Measurements from ENCODE around the gene KRT77.

The KRT77 gene

DNA sequence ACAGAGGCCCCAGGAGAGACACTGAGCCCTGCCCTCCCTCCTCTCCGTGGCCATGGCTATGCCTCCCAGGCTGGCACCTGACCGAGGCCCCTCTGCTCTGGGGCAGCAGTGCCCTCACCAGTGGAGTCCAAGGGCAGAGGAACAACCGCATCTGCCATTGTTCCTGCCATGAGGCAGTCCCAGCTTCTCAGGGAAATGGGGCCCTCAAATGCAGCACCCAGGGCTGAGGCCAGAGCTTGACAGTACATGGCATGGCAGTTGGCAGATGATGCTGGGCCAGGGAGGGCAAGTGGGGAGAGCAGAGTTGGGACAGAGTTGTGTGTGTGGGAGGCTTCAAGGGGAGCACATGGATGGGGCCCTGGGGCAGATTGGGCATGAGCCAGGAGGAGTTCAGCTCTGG, 21.1 kb upstream of the KRT77 start:
- TF ChIP-seq, protein P1, sequence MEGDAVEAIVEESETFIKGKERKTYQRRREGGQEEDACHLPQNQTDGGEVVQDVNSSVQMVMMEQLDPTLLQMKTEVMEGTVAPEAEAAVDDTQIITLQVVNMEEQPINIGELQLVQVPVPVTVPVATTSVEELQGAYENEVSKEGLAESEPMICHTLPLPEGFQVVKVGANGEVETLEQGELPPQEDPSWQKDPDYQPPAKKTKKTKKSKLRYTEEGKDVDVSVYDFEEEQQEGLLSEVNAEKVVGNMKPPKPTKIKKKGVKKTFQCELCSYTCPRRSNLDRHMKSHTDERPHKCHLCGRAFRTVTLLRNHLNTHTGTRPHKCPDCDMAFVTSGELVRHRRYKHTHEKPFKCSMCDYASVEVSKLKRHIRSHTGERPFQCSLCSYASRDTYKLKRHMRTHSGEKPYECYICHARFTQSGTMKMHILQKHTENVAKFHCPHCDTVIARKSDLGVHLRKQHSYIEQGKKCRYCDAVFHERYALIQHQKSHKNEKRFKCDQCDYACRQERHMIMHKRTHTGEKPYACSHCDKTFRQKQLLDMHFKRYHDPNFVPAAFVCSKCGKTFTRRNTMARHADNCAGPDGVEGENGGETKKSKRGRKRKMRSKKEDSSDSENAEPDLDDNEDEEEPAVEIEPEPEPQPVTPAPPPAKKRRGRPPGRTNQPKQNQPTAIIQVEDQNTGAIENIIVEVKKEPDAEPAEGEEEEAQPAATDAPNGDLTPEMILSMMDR (IDR thresholded peaks at IDR 0.05; ENCODE audit: extremely low read depth, missing control alignments): no peak
- DNase-seq (ENCODE audit: low spot score): no peak

DNA sequence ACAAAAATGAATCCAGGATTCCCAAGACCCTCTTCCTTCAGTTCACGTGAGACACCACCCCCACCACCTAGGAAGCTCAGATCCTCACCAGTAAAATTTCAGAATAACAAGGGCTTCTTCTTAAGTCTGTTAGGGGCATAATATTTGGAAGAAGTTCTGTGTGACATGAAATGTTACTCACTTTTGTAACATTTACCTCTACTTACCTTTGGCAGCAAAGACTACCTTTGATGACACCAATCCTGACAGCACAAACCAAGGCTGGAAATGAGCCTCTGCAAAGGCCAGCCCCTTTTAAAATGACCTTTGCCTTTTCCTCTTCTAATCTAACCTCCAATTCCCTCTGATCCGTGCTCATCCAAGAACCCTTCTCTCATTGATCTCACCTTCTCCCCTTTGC, 19.4 kb upstream of the KRT77 start:
- TF ChIP-seq, protein P1 (IDR thresholded peaks at IDR 0.05; ENCODE audit: extremely low read depth, missing control alignments): no peak
- DNase-seq (ENCODE audit: low spot score): no peak

DNA sequence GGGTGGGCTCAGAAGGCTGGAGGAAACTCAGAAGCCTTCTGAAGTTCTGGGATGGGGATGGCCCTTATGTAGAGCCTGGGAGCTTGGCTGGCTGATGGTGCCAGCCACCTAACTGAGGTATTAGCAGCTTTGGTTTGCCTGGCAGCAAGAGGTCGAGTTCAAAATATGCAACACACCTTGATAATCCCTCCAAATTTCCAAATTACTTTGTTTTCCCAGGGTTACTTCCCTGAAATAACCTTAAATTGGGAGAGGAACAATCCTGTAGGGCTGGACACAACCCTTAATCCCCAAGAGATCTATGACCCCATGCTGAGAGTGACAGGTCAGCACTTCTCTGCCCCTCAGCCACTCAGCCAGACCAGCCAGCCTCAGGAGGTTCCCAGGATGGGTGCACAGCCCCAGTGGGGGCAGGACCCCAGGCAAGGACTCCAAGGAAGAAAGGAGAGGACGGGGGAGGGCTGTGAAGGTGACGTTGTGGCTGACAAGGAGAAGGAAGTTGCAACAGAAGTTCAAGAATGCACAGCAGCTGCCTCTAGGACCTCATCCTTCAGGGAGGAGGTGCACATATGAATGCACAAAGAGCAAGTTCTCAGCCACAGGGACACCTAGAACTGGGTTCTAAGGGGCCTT, 18.6 kb upstream of the KRT77 start:
- TF ChIP-seq, protein P1 (IDR thresholded peaks at IDR 0.05; ENCODE audit: extremely low read depth, missing control alignments): no peak

DNA sequence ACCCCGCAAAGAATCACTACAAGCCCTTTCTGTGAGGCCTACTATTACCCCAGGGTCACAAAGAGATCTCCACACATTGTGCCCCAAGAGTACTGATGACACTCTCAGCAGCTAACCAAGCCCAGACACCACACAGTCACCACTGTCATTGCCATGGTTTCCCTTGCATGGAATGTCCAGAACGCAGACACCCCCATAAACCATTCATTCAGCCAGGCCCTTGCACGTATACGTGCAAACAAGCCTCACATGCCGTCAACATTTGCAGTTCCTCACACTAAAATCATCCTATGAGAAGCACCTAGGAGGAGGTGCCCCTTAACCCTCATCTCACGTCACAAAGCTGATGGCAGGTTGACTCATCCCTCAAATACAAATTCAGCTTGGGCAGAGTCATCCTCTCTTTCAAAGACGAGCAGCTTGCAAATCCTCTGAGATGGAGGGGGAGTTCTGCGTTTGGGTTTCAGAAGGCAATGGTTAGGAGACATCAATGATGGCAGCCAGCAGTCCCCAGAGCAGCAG, 17.1 kb upstream of the KRT77 start:
- TF ChIP-seq, protein P1 (IDR thresholded peaks at IDR 0.05; ENCODE audit: extremely low read depth, missing control alignments): no peak
- no peak for DNase-seq (ENCODE audit: low spot score)

More for the DNA sequence above, 18.6 kb upstream of the KRT77 start:
- no peak for DNase-seq (ENCODE audit: low spot score)

DNA sequence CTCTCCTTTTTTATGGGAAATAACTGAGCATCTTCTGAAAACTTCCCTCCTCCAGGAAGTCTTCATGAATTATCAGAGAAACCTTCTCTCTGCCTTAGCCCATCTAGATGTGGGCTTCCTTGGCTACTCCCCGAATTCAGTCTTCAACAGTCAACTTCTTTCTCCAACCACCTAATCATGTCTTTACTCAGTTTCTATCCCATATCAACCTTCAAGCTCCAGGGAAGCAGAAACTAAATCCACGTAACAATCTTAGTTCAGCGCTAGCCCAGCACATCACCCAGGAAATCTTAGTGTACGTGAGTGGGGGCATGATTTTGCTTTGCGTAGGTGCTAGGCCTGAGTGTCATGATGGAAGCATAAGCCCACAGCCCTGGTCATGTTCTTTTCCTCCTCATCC, 12.7 kb upstream of the KRT77 start:
- TF ChIP-seq, protein P1 (IDR thresholded peaks at IDR 0.05; ENCODE audit: extremely low read depth, missing control alignments): no peak
- DNase-seq (ENCODE audit: low spot score): no peak

DNA sequence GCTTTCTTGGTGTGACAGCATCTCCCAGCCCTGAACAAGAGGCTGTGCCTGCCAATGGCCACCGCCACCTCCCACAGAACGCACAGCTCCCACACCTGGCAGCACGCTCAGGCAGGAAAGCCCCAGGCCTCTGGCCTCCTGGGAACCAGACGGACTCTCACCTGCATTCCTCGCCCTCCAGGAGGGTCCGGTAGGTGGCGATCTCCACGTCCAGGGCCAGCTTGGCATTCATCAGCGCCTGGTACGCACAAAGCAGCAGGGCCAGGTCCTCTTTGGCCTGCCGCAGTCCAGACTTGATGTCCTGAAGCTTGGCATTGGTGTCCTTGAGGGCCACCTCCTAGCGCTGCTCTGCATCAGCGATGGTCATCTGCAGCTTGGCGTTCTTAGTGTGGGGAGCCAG, 12.1 kb upstream of the KRT77 start:
- TF ChIP-seq, protein P1 (IDR thresholded peaks at IDR 0.05; ENCODE audit: extremely low read depth, missing control alignments): no peak
- no peak for DNase-seq (ENCODE audit: low spot score)

DNA sequence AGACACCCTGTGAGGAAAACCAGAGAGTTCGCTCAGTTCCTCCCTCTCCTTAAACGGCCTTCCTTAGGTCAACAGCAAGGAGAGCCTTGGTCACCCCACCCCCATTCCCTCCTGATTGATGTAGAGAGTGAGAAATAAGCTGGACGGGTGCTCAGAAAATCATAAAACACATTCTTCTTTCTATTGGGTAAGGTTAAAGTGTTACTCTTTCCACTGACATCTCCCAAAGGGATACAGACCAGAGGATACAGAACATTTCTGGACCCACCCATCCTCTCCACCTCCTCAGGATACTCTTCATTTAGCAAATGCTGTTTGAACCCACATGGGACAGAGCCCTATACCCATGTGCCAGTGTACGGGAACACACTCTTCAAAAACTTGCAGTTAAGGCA, 11.6 kb upstream of the KRT77 start:
- TF ChIP-seq, protein P1 (IDR thresholded peaks at IDR 0.05; ENCODE audit: extremely low read depth, missing control alignments): no peak

More for the DNA sequence above, 11.6 kb upstream of the KRT77 start:
- DNase-seq (ENCODE audit: low spot score): no peak

Data from GM20000 (cell line).